HG03460 (cell line): ENCODE results near the gene LRRFIP1.
"Not testable (repeated sequence)": the region's sequence is repeated elsewhere in the genome, so short reads cannot be mapped to it uniquely, and the experiment has no call there.

Experiments used
- ATAC-seq: cut with Tn5 transposase; IDR thresholded peaks from one replicate; pipeline ENCODE4 v1.9.1; 2021; ENCODE audit not compliant: unreplicated experiment

Gene LRRFIP1

GRCh38 chr2:237742614-237743013 lies 115.2 kb downstream of the LRRFIP1 start:
- ATAC-seq, result no peak

- no peak for ATAC-seq
Observed at GRCh38 chr2:237743024-237743423, 115.6 kb downstream of the LRRFIP1 start.

- ATAC-seq, result no peak
Observed at GRCh38 chr2:237743561-237744269, 116.3 kb downstream of the LRRFIP1 start.

- ATAC-seq, result no peak
Observed at GRCh38 chr2:237744270-237744612, 116.9 kb downstream of the LRRFIP1 start.

GRCh38 chr2:237744613-237745249 lies 117.3 kb downstream of the LRRFIP1 start:
- no peak for ATAC-seq

- ATAC-seq, result no peak
Observed at GRCh38 chr2:237745250-237745613, 117.8 kb downstream of the LRRFIP1 start.

GRCh38 chr2:237746302-237747080 lies 119.1 kb downstream of the LRRFIP1 start:
- no peak for ATAC-seq

- ATAC-seq, result no peak
Observed at GRCh38 chr2:237747189-237747588, 119.8 kb downstream of the LRRFIP1 start.

- no peak for ATAC-seq
Observed at GRCh38 chr2:237749002-237749401, 121.6 kb downstream of the LRRFIP1 start.

- no peak for ATAC-seq
Observed at GRCh38 chr2:237749961-237750360, 122.6 kb downstream of the LRRFIP1 start.

- ATAC-seq, result not testable (repeated sequence)
Observed at GRCh38 chr2:237750441-237750840, 123.1 kb downstream of the LRRFIP1 start.

GRCh38 chr2:237752761-237753165 lies 125.4 kb downstream of the LRRFIP1 start:
- peak; percentile 98 for ATAC-seq

- ATAC-seq, result no peak
Observed at GRCh38 chr2:237754182-237754581, 126.8 kb downstream of the LRRFIP1 start.

- no peak for ATAC-seq
Observed at GRCh38 chr2:237754626-237755248, 127.3 kb downstream of the LRRFIP1 start.

GRCh38 chr2:237757616-237758015 lies 130.2 kb downstream of the LRRFIP1 start:
- ATAC-seq, result no peak

- no peak for ATAC-seq
Observed at GRCh38 chr2:237758185-237758584, 130.8 kb downstream of the LRRFIP1 start.

- ATAC-seq, result no peak
Observed at GRCh38 chr2:237759176-237759575, 131.8 kb downstream of the LRRFIP1 start.

- no peak for ATAC-seq
Observed at GRCh38 chr2:237760506-237761502, 133.4 kb downstream of the LRRFIP1 start.

GRCh38 chr2:237762291-237763182 lies 135.2 kb downstream of the LRRFIP1 start:
- ATAC-seq, result not testable (repeated sequence)
